Putamen (tissue), 1 donor: ENCODE data around the gene AVP.
A peak's percentile ranks its signal among the peaks of the same experiment; 100 is the strongest.
"Not testable (repeated sequence)": the region's sequence is repeated elsewhere in the genome, so short reads cannot be mapped to it uniquely, and the experiment has no call there.

Source experiments
- DNase-seq: peaks from one replicate; pipeline ENCODE4 v3.0.0-alpha.2; 2016; ENCODE audit warnings: low spot score

AVP gene

GRCh38 chr20:3084283-3084985 is at the start of gene AVP:
Gene AVP (minus strand): TSS chr20:3084724. CDS start chr20:3084674, 50 bp downstream.
- DNase-seq = no peak

DNA sequence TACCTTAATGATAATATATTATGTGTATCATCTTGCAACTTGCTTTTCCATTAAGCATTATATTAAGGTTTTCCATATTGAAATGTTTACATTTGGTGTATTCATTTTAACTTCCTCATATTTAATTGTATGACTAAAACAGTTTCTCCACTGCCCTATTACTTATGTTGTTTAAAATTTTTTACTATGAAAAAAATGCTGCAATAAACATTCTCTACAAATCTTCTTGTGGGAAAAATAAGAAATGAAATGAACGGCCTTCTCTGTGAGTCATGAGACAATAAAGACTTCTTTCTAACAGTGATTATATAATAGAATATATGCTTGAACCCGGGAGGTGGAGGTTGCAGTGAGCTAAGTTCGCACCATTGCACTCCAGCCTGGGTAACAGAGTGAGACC is 49.6 kb upstream of the AVP start:
- DNase-seq = no peak

GRCh38 chr20:3133155-3133554 is 48.6 kb upstream of the AVP start:
- DNase-seq = no peak

DNA sequence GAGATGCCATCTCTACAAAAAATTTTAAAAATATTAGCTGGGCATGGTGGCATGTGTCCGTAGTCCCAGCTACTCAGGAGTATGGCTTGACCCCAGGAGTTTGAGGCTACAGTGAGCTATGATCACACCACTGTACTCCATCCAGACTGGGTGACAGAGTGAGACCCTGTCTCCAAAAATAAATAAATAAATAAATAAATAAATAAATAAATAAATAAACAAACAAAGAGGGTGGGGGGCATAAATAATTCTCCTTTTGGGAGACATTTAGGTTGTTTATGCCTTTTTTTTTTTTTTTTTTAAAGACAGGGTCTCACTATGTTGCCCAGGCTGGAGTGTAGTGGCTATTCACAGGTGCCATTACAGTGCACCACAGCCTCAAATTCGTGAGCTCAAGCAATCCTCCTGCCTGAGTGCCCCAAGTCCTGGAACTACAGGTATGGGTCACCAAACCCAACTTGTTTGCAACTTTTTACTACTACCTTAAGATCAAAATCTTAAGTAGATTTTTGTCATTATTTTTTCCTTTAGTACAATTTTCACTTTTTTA is 45.6 kb upstream of the AVP start:
- DNase-seq = no peak

DNA sequence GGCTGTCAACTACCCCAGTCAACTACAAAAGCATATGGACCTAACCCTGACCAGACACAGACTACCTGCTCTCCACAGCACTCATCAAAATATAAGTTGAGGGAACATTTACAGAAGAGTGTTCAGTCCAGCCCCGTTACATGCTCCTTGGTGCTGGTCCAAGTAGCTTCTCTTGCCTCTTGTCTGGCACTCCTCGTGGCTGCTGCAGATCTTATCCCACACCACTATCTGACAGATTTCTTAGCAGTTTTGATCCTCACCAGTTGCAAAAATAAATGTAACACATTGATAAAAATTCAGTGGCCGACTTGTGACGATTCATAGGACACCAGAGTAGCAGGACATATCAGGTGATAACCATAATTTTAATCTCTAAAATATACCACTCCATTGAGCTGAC is 44.6 kb upstream of the AVP start:
- DNase-seq = no peak

GRCh38 chr20:3128275-3128984 is 43.9 kb upstream of the AVP start:
- DNase-seq = no peak

DNA sequence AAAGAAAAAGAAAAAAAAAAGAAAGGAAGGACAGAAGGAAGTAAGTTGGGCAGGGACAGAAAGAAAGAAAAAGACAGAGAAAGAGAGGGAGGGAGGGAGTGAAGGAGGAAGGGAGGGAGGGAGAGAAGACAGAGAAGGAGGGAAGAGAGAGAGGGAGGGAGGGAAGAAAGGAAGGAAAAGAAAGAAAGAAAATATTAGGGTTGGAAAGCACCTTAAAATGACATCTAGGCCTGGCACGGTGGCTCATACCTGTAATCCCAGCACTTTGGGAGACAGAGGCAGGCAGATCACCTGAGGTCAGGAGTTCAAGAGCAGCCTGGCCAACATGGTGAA is 42.0 kb upstream of the AVP start:
- no peak for DNase-seq

DNA sequence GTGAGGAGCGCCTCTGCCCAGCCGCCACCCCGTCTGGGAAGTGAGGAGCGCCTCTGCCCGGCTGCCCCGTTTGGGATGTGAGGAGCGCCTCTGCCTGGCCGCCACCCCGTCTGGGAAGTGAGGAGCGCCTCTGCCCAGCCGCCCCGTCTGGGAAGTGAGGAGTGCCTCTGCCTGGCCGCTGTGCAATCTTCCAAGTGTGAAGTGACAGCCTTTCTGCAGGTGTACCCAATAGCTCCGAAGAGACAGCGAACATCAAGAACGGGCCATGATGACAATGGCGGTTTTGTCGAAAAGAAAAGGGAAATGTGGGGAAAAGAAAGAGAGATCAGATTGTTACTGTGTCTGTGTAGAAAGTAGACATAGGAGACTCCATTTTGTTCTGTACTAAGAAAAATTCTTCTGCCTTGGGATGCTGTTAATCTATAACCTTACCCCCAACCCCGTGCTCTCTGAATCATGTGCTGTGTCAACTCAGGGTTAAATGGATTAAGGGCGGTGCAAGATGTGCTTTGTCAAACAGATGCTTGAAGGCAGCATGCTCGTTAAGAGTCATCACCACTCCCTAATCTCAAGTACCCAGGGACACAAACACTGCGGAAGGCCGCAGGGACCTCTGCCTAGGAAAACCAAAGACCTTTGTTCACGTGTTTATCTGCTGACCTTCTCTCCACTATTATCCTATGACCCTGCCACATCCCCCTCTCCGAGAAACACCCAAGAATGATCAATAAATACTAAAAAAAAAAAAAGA is 41.4 kb upstream of the AVP start:
- DNase-seq = not testable (repeated sequence)

- not testable (repeated sequence) for DNase-seq
Observed at GRCh38 chr20:3124773-3125560, 40.4 kb upstream of the AVP start.

GRCh38 chr20:3124163-3124562 is 39.6 kb upstream of the AVP start:
- not testable (repeated sequence) for DNase-seq

- DNase-seq = no peak
Observed at GRCh38 chr20:3123542-3123941, 39.0 kb upstream of the AVP start.

GRCh38 chr20:3121955-3122610 is 37.6 kb upstream of the AVP start:
- DNase-seq = no peak

GRCh38 chr20:3121271-3121911 is 36.9 kb upstream of the AVP start:
- DNase-seq = no peak

GRCh38 chr20:3119044-3119443 is 34.5 kb upstream of the AVP start:
- DNase-seq = no peak

GRCh38 chr20:3117839-3118379 is 33.4 kb upstream of the AVP start:
- DNase-seq = peak; percentile 66

GRCh38 chr20:3116341-3116740 is 31.8 kb upstream of the AVP start:
- no peak for DNase-seq

- no peak for DNase-seq
Observed at GRCh38 chr20:3115190-3116107, 30.9 kb upstream of the AVP start.

DNA sequence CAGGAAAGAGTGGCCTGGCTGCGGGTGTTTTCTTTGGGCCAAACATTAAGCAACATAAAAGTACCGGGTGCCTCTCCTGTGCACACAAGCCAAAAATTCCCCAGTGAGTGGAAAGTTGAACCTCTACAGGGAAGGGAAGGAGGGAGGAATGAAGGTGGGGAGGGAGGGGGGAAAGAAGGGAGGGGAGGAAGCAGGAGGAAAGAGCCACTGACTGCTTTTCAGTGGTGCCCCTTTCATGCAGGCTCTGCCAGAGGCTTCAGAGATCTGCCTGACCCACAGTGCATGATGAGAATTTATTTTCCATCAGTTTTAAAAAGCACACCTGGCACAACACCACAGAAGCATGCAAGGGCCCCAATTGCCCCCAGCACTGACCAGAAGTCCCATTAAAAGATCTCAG is 27.5 kb upstream of the AVP start:
- no peak for DNase-seq

GRCh38 chr20:3111507-3111906 is 27.0 kb upstream of the AVP start:
- no peak for DNase-seq
